B cell (primary cell): ENCODE data around the gene FBXO3. TPM values are rescaled to one million over a fixed set of nuclear protein-coding genes. Genes with fewer than 3 reads are reported as not detected.

ENCODE experiments used
- ATAC-seq: fragments of 200-7000 bp; cut with Tn5 transposase; one replicate; pipeline ENCODE4 v1.10.0; 2021; ENCODE audit warnings: low read depth, mild to moderate bottlenecking, moderate number of reproducible peaks, moderate library complexity
- CTCF ChIA-PET: fragments of 350-600 bp; sonication (Branson Sonifier 250); formaldehyde crosslinking; loops from one replicate; lab custom pipeline; 2021; ENCODE audit warnings: antibody characterized with exemption, inconsistent platforms; lab: Charles Lee
- POLR2A ChIA-PET: fragments of 350-600 bp; sonication (Branson Sonifier 250); formaldehyde crosslinking; loops from one replicate; lab custom pipeline; 2021; ENCODE audit warnings: antibody characterized with exemption; lab: Charles Lee
- DNase-seq: peaks from one replicate; pipeline ENCODE4 v3.0.0; 2013
- H2AFZ ChIP-seq: 2 replicates; pipeline ENCODE4 v1.6.1; 2012; ENCODE audit warnings: mild to moderate bottlenecking, low read depth, low read length; ENCODE audit not compliant: insufficient read depth, poor library complexity, severe bottlenecking
- H3K27ac ChIP-seq, 2 donors: 1 replicate in 1 of 2; 2 replicates in 1 of 2; pipeline ENCODE4 v1.5.1; 2012 to 2013; ENCODE audit warnings: low read length in 2 of 2, mild to moderate bottlenecking in 2 of 2, moderate library complexity in 1 of 2
- H3K27me3 ChIP-seq, 4 experiments: fragments of 200-600 bp in 1 of 4; sonication (generic) in 1 of 4; replicated peaks in 1 of 4; 1 replicate in 2 of 4; 2 replicates in 2 of 4; pipeline versions ENCODE4 v1.6.1 to v1.7.0; 2013 to 2016; ENCODE audit warnings: low read length in 3 of 4, mild to moderate bottlenecking in 2 of 4, mixed read lengths in 1 of 4, moderate library complexity in 1 of 4; ENCODE audit not compliant: insufficient read depth in 4 of 4, control insufficient read depth in 3 of 4; ENCODE audit errors: control extremely low read depth in 1 of 4
- H3K36me3 ChIP-seq, 2 experiments: replicated peaks in 1 of 2; 1 replicate in 1 of 2; 2 replicates in 1 of 2; pipeline versions ENCODE4 v1.6.1 to v1.7.1; 2013; ENCODE audit warnings: low read length in 1 of 2; ENCODE audit not compliant: insufficient read depth in 2 of 2, control insufficient read depth in 1 of 2; ENCODE audit errors: control extremely low read depth in 1 of 2, extremely low read depth in 1 of 2
- H3K4me1 ChIP-seq, 2 donors: fragments of 200-600 bp in 1 of 2; sonication (generic) in 1 of 2; 1 replicate in 1 of 2; 2 replicates in 1 of 2; pipeline versions ENCODE4 v1.5.1 to v1.6.1; 2013 to 2017; ENCODE audit warnings: low read length in 2 of 2; ENCODE audit not compliant: control insufficient read depth in 2 of 2, insufficient read depth in 2 of 2
- H3K4me2 ChIP-seq: replicated peaks from 2 replicates; pipeline ENCODE3; 2012; ENCODE audit warnings: mild to moderate bottlenecking, low read depth, low read length; ENCODE audit not compliant: poor library complexity, severe bottlenecking
- H3K4me3 ChIP-seq, 5 experiments: fragments of 200-600 bp in 1 of 5; sonication (generic) in 1 of 5; 1 replicate in 3 of 5; 2 replicates in 2 of 5; pipeline versions ENCODE4 v1.5.1 to v1.7.0; 2011 to 2016; ENCODE audit warnings: low read length in 4 of 5, mild to moderate bottlenecking in 4 of 5, low read depth in 2 of 5, control low read depth in 1 of 5, moderate library complexity in 1 of 5; ENCODE audit not compliant: insufficient read depth in 1 of 5; ENCODE audit errors: control extremely low read depth in 1 of 5, extremely low read depth in 1 of 5
- H3K79me2 ChIP-seq: fragments of 200-600 bp; sonication (generic); one replicate; pipeline ENCODE4 v1.6.0; 2016; ENCODE audit warnings: low read length; ENCODE audit not compliant: control insufficient read depth, insufficient read depth
- H3K9ac ChIP-seq: fragments of 200-600 bp; sonication (generic); 2 replicates; pipeline ENCODE4 v1.6.1; 2017; ENCODE audit warnings: mild to moderate bottlenecking, low read length, moderate library complexity
- H3K9me3 ChIP-seq, 3 donors: one replicate each; pipeline versions ENCODE4 v1.6.1 to v1.7.1; 2013; ENCODE audit warnings: low read length in 2 of 3; ENCODE audit not compliant: control insufficient read depth in 2 of 3, insufficient read depth in 1 of 3; ENCODE audit errors: control extremely low read depth in 1 of 3
- H4K20me1 ChIP-seq: 2 replicates; pipeline ENCODE4 v1.6.0; 2012; ENCODE audit warnings: mild to moderate bottlenecking, low read length; ENCODE audit not compliant: insufficient read depth, control insufficient read depth, poor library complexity, severe bottlenecking
- H3K27ac Mint-ChIP-seq: one replicate; pipeline ENCODE4 v1.8.0; 2021; ENCODE audit warnings: mixed read lengths
- H3K27me3 Mint-ChIP-seq: one replicate; pipeline ENCODE4 v1.8.0; 2021; ENCODE audit warnings: mixed read lengths
- H3K4me1 Mint-ChIP-seq: one replicate; pipeline ENCODE4 v1.8.0; 2021; ENCODE audit warnings: mixed read lengths
- H3K4me3 Mint-ChIP-seq: one replicate; pipeline ENCODE4 v1.8.0; 2021; ENCODE audit warnings: mixed read lengths
- H3K9me3 Mint-ChIP-seq: one replicate; pipeline ENCODE4 v1.8.0; 2022; ENCODE audit warnings: mixed read lengths; ENCODE audit not compliant: insufficient read depth
- CTCF ChIP-seq: fragments of 200-600 bp; IDR thresholded peaks from one replicate; pipeline ENCODE4 v1.8.0; 2022; ENCODE audit warnings: antibody characterized with exemption, mild to moderate bottlenecking
- EZH2 ChIP-seq: IDR thresholded peaks from 2 replicates; pipeline ENCODE4 v1.6.1; 2012; ENCODE audit warnings: borderline replicate concordance, low read depth, mild to moderate bottlenecking, moderate library complexity, low read length; ENCODE audit not compliant: insufficient read depth, poor library complexity, severe bottlenecking
- WGBS: methylation state at CpG from one replicate; pipeline ENCODE4 v1.1.5; 2013; ENCODE audit warnings: missing lambda C conversion rate; ENCODE audit not compliant: insufficient coverage; 5-methylcytosine and 5-hydroxymethylcytosine counted together
- intact Hi-C: fragments of 100-400 bp; cut with micrococcal nuclease; formaldehyde crosslinking; loops from one replicate; pipeline ENCODE4 v1.10.0; 2022
- polyA plus RNA-seq: library from polyadenylated mRNA; depleted of rRNA; stranded (reverse); fragments of >200 nt; gene quantifications from 2 replicates; pipeline ENCODE4 v1.2.3, GENCODE V29; 2012
- total RNA-seq, 2 donors: library from RNA; stranded (reverse); fragments of 120-200 nt in 1 of 2; gene quantifications; 1 replicate in 1 of 2; 2 replicates in 1 of 2; pipeline versions ENCODE4 v1.2.3 to v1.2.4, GENCODE V29; 2013 to 2022

Gene FBXO3
- total and polyA plus RNA-seq, 2 donors (not counting 1 experiment from before 2014, with no cell fraction given) = 16.8 to 34.3 TPM

GRCh38 chr11:33787076-33787475 is 12.8 kb upstream of the FBXO3 start:
- ChIA-PET CTCF (interaction anchor here (1.3 kb wide), 1 partner anchor 19 kb away, joined by 3 read pairs; no protein-coding TSS in a partner anchor), POLR2A (no interaction called here)
- Mint-ChIP-seq H3K4me3 (no peak overlapping the region), H3K27ac (no peak overlapping the region), H3K9me3 (no peaks in the 10 kb centered on the region), H3K27me3 (peaks cover 44% of the 10 kb centered on the region), H3K4me1 (no peaks in the 10 kb centered on the region)
- ATAC-seq (no peak), DNase-seq (no peak)
- Histone ChIP-seq H3K36me3 (no peaks in the 10 kb centered on the region), H3K27ac (no peak overlapping the region), H3K4me2 (no peak overlapping the region), H4K20me1 (no peaks in the 10 kb centered on the region), H3K4me3 (no peak overlapping the region), H3K27me3 (peaks cover 0 to 23% (median 10%) of the 10 kb centered on the region in 4 experiments), H2AFZ (no peak overlapping the region), H3K79me2 (no peaks in the 10 kb centered on the region), H3K9ac (no peak overlapping the region), H3K4me1 (no peaks in the 10 kb centered on the region), H3K9me3 (no peaks in the 10 kb centered on the region)
- intact Hi-C loops = no loop called here
- no peak for TF ChIP-seq CTCF
- TF ChIP-seq EZH2 = no peak
- 17% methylated on average over 1 of the region's 2 CpGs for WGBS

DNA sequence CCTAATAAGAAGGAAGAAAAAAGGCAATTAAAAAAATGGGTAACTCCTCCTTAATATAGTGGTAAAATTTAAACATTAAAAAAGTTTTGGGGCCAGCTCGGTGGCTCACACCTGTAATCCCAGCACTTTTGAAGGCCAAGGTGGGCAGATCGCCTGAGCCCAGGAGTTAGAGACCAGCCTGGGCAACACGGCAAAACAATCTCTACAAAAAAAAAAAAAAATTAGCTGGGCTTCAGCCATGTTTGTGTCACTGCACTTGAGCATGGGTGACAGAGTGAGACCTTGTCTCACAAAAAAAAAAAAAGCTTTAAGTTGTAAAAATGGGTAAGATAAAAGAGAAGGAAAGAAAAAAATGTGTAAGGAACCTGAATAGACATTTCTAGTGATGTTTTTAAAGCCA is 11.3 kb upstream of the FBXO3 start:
- no peaks in the 10 kb centered on the region for H4K20me1 ChIP-seq
- POLR2A ChIA-PET = no interaction called here
- H3K4me2 ChIP-seq = no peak overlapping the region
- no peak overlapping the region for H3K4me3 Mint-ChIP-seq
- CTCF ChIA-PET = interaction anchor here (1.0 kb wide), 2 partner anchors 21 to 78 kb away, joined by 3 to 8 read pairs; no protein-coding TSS in a partner anchor
- intact Hi-C loops = no loop called here
- H3K9me3 Mint-ChIP-seq = no peaks in the 10 kb centered on the region
- H3K27me3 Mint-ChIP-seq = peaks cover 38% of the 10 kb centered on the region
- DNase-seq (no peak), ATAC-seq (no peak)
- TF ChIP-seq EZH2 (no peak), CTCF (no peak)
- H3K4me3 ChIP-seq = no peak overlapping the region
- H3K4me1 ChIP-seq = no peaks in the 10 kb centered on the region
- WGBS = 100% methylated on average over 1 of the region's 3 CpGs
- no peaks in the 10 kb centered on the region for H3K79me2 ChIP-seq
- H3K27me3 ChIP-seq = peaks cover 0 to 22% (median 13%) of the 10 kb centered on the region in 4 experiments
- H3K27ac Mint-ChIP-seq = no peak overlapping the region
- H3K9ac ChIP-seq = no peak overlapping the region
- no peak overlapping the region for H3K27ac ChIP-seq
- H3K9me3 ChIP-seq = no peaks in the 10 kb centered on the region
- no peak overlapping the region for H2AFZ ChIP-seq
- H3K36me3 ChIP-seq = no peaks in the 10 kb centered on the region
- H3K4me1 Mint-ChIP-seq = no peaks in the 10 kb centered on the region
